ENCODE measurements around the gene KIRREL1. TPM values are rescaled to one million over a fixed set of nuclear protein-coding genes. Genes with fewer than 3 reads are reported as not detected.
A peak's percentile ranks its signal among the peaks of the same experiment; 100 is the strongest.

Gene KIRREL1
- polyA plus RNA-seq, 1 donor (not counting 4 experiments of a cell fraction or from before 2014, with no cell fraction given), result 19.7 TPM

DNA sequence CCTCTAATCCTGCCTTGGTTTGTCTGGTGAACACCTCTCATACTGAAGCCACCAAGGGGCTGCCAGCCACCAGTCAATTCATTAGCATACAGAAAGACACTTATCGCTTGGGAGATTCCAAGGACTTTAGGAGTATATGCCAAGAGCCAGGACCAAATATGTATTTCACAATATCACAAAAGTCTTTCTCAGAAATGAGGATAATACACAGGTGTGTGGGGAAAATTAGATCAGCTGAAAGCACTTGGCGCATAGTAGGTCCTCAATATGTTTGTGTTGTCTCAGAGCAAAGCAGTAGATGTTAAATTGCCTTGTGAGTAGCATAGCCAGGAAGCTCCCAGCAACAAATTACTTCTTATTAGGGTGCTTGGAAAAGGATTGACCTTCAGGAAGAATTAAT, 34.1 kb downstream of the KIRREL1 start:
- Histone ChIP-seq H3K79me2 (ENCODE audit: control insufficient read depth, insufficient read depth, low read length) (peaks cover 84% of the 10 kb centered on the region), H3K9me3 (ENCODE audit: control insufficient read depth, low read depth, low read length) (no peaks in the 10 kb centered on the region), H3K9me1 (ENCODE audit: control insufficient read depth, extremely low read depth, insufficient read depth, low read length) (no peaks in the 10 kb centered on the region), H3K9ac (ENCODE audit: control insufficient read depth, extremely low read depth, insufficient read depth, low read length) (no peak overlapping the region), H2AFZ (ENCODE audit: control insufficient read depth, low read length) (no peak overlapping the region), H4K20me1 (ENCODE audit: control insufficient read depth, extremely low read depth, insufficient read depth, low read length) (no peaks in the 10 kb centered on the region), H3K4me1 (ENCODE audit: control insufficient read depth, extremely low read depth, insufficient read depth, low read length) (peaks cover 25% of the 10 kb centered on the region), H3K4me3 (ENCODE audit: control insufficient read depth in 2 of 3, extremely low read depth in 1 of 3, insufficient read depth in 2 of 3, low read depth in 1 of 3, low read length in 3 of 3) (no peak overlapping the region), H3K4me2 (ENCODE audit: control insufficient read depth, extremely low read depth, insufficient read depth, low read depth, low read length) (no peak overlapping the region), H3K27me3 (ENCODE audit: control insufficient read depth, extremely low read depth, insufficient read depth, low read length) (no peaks in the 10 kb centered on the region), H3K36me3 (ENCODE audit: control insufficient read depth in 2 of 2, extremely low read depth in 1 of 2, insufficient read depth in 2 of 2, low read length in 2 of 2) (peaks cover 19 to 31% of the 10 kb centered on the region in 2 experiments), H3K27ac (ENCODE audit: control insufficient read depth, insufficient read depth, low read length) (no peak overlapping the region)
- dilution Hi-C loops (cut with MboI; ENCODE audit: extremely low pct_ligation_motif_present, low sequenced_read_pairs), result no loop called here
- FAIRE-seq, result peak; percentile 34
- no peak for TF ChIP-seq EZH2 (IDR thresholded peaks at IDR 0.05; ENCODE audit: low read length)
- TF ChIP-seq CTCF (optimal IDR thresholded peaks at IDR 0.05 in 1 of 3, IDR thresholded peaks at IDR 0.05 in 1 of 3, conservative IDR thresholded peaks at IDR 0.05 in 1 of 3; ENCODE audit: extremely low read depth in 1 of 3, insufficient read depth in 2 of 3, low read length in 3 of 3), result no peak
- no peak for DNase-seq (ENCODE audit: low read depth, low spot score)

DNA sequence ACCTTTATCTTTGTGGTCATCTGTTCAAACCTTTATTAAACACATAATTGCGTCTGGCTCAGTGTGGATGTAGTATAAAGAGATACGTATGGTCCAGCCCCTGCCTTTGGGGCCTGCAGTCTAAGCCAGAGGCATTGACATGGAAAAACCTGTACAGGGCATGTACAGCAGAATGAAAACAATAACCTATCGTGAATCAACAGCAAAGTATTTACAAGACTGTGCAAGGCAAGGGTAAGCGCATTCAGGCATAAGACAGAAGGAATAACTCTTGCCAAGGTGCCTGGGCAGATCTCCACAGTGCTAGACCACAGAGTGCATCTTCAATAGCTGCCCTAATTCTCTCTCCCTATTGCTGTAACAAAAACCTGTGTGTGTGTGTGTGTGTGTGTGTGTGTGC, 35.5 kb downstream of the KIRREL1 start:
- Histone ChIP-seq H3K4me1 (ENCODE audit: control insufficient read depth, extremely low read depth, insufficient read depth, low read length) (peaks cover 20% of the 10 kb centered on the region), H3K27me3 (ENCODE audit: control insufficient read depth, extremely low read depth, insufficient read depth, low read length) (no peaks in the 10 kb centered on the region), H3K4me2 (ENCODE audit: control insufficient read depth, extremely low read depth, insufficient read depth, low read depth, low read length) (peak overlapping the region; percentile 30), H3K9me3 (ENCODE audit: control insufficient read depth, low read depth, low read length) (no peaks in the 10 kb centered on the region), H4K20me1 (ENCODE audit: control insufficient read depth, extremely low read depth, insufficient read depth, low read length) (no peaks in the 10 kb centered on the region), H2AFZ (ENCODE audit: control insufficient read depth, low read length) (no peak overlapping the region), H3K9ac (ENCODE audit: control insufficient read depth, extremely low read depth, insufficient read depth, low read length) (no peak overlapping the region), H3K9me1 (ENCODE audit: control insufficient read depth, extremely low read depth, insufficient read depth, low read length) (no peaks in the 10 kb centered on the region), H3K27ac (ENCODE audit: control insufficient read depth, insufficient read depth, low read length) (peak overlapping the region; percentile 6), H3K79me2 (ENCODE audit: control insufficient read depth, insufficient read depth, low read length) (peaks cover 78% of the 10 kb centered on the region), H3K4me3 (ENCODE audit: control insufficient read depth in 2 of 3, extremely low read depth in 1 of 3, insufficient read depth in 2 of 3, low read depth in 1 of 3, low read length in 3 of 3) (no peak overlapping the region), H3K36me3 (ENCODE audit: control insufficient read depth in 2 of 2, extremely low read depth in 1 of 2, insufficient read depth in 2 of 2, low read length in 2 of 2) (peaks cover 22 to 31% of the 10 kb centered on the region in 2 experiments)
- FAIRE-seq, result peak; percentile 100
- dilution Hi-C loops (cut with MboI; ENCODE audit: extremely low pct_ligation_motif_present, low sequenced_read_pairs), result no loop called here
- TF ChIP-seq EZH2 (IDR thresholded peaks at IDR 0.05; ENCODE audit: low read length) (no peak), CTCF (optimal IDR thresholded peaks at IDR 0.05 in 1 of 3, IDR thresholded peaks at IDR 0.05 in 1 of 3, conservative IDR thresholded peaks at IDR 0.05 in 1 of 3; ENCODE audit: extremely low read depth in 1 of 3, insufficient read depth in 2 of 3, low read length in 3 of 3) (no peak)
- peak; percentile 59 for DNase-seq (ENCODE audit: low read depth, low spot score)

Data from keratinocyte (primary cell).